GM10847 (cell line): ENCODE measurements around the gene TARDBP.

ENCODE experiments used
- POLR2A ChIP-seq: IDR thresholded peaks from 2 replicates; pipeline ENCODE4 v1.6.1; 2011; ENCODE audit not compliant: insufficient read length; ENCODE audit errors: extremely low read depth

Gene TARDBP

DNA sequence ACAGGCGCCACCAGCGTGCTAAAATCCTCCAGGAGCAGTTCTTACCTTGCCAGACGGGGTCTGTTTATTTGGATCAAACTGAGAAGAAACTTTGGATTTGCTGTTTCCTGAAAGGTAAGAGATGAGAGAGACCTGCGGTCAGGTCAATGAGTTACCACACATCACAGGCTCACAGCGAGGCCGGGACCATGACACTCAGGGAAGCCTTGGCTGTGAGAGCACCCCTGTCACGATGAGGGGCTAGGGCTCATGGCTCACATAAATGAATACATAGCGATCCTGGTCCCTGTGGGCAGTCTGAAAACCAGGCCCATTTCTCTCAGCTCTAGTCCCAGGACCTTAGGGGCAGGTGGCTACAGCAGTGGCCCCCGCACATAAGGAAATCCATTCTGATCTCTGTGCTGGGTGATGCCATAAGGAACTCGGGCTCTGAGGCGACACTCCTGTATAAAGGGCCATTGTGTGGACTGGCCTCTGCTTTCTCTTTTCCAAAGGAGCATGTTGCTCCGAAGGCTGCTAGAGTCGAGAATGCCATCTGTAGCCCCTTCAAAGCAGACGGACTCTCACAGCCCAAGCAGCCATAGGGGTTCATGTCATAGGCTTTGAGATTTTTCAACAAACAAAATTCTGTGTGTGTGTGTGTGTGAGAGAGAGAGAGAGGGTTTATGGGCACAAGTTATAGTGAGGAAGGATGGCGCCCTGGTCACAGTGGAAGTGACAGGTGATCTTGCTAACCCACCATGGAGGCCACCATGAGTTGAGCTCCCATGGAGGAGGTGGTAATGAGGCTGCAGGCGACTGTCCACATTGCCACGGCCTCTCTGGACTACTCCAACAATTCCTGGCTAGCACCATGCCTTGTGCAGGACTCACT, 56.4 kb downstream of the TARDBP start:
- no peak for TF ChIP-seq POLR2A

DNA sequence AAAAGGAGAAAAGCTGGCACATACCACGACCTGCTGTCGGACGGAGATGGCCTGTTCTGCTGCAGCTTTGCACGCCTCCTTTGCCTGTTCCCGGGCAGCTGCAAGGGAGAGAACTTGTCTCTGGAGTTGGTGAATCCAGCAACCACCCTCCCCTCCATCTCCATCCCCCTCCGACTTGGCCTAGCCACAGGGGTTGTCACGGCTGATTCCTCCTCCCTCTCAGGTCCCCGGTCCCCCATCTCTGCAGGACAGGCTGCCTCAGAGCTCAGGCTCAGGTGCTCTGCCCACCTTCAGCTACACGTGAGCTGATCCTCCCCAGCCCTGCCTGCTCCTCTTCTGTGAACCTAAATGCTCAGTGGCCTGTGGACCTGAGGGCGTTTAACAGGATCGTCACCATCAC, 58.4 kb downstream of the TARDBP start:
- no peak for TF ChIP-seq POLR2A

DNA sequence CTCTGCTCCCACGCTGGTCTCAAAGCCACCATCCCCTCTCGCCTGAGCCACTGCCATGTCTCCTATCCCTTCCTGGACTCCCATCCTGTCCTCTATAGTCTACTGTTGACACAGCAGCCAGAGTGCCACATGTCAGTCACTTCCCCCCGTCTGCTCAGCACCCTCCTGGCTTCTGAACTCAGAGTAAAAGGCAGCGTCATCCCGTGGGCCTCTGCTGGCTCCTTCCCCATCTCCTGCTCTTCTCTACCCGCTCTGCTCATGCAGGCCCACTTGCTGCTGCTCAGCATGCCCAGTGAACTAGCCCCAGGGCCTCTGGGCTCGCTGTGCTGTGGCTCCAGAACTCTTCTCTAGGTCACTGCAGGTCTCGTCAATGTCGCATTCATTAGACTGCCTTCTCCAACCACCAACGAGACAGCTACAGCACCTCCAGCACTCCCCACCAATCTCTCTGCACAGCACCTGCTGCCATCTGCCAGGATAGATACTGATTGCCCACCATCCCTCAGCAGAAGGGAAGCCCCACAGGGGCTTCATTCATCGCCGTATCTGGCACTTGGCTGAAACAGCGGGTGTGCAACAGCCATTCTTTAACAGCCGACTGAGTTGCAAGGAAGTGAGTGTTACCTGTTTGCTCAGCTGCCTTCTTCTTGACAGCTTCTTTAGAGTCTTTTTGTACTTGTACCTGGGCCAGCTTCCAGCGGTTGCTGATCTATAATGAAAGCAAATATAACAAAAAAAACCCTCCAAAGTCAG, 59.2 kb downstream of the TARDBP start:
- no peak for TF ChIP-seq POLR2A

DNA sequence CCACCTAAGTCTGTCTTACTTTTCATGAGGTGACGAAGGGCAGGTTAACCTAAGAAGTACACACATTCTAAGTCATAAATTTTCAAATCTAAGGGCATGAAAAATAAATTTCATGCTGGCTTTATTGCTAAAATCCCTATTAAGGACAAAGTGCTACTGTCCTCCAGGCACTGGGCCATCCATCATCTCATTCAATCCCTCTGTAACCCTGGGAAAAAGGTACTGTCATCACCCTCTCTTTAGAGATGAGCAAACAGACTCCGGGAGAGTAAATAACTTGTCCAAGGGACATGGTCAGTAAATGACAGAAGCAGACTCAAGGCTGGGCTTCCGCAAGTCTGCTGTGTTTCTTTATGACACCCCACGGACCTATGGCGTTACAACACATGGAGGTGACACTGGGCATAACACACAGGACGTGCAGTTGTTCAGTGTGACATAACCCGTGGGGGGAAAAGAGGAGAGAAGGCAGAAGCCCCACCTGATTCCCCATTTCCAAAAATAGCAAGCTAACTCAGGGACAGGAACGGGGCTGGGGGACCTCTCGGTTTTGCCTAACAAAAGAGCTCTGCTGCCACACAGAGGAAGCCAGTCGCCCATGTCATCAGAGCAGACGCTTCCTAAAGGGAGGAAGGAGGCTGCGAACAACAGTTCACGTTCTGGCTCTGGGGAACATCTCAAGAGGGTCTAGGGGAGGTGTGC, 59.9 kb downstream of the TARDBP start:
- no peak for TF ChIP-seq POLR2A
